PFSK-1 (cell line): ENCODE measurements around the gene FAM3C.

Source experiments
- FOXP2 ChIP-seq: optimal IDR thresholded peaks from 2 replicates; pipeline ENCODE3; 2011; ENCODE audit warnings: borderline replicate concordance, control low read depth, inconsistent platforms; ENCODE audit not compliant: insufficient read depth; ENCODE audit errors: extremely low read length, extremely low read depth
- POLR2AphosphoS5 ChIP-seq: IDR thresholded peaks from 2 replicates; pipeline ENCODE4 v1.6.1; 2012; ENCODE audit warnings: low read depth, mild to moderate bottlenecking, control low read depth, low read length, moderate library complexity
- SIN3A ChIP-seq: IDR thresholded peaks from 2 replicates; pipeline ENCODE4 v1.6.1; 2012; ENCODE audit warnings: mild to moderate bottlenecking, low read length, moderate library complexity, borderline replicate concordance; ENCODE audit not compliant: insufficient read depth
- TAF1 ChIP-seq: IDR thresholded peaks from 2 replicates; pipeline ENCODE4 v1.6.1; 2012; ENCODE audit warnings: low read length, control low read depth, borderline replicate concordance; ENCODE audit not compliant: insufficient read depth
- TF ChIP-seq, protein P1 (sequence below), 2 experiments: IDR thresholded peaks; 2 replicates each; pipeline versions ENCODE4 v1.6.1 to v1.8.0; 2011 to 2012; ENCODE audit warnings: low read depth in 2 of 2, low read length in 2 of 2, control low read depth in 1 of 2, inconsistent platforms in 1 of 2, mild to moderate bottlenecking in 1 of 2, moderate library complexity in 1 of 2; ENCODE audit not compliant: insufficient read depth in 1 of 2

The FAM3C gene

GRCh38 chr7:121337398-121337797, 58.7 kb downstream of the FAM3C start:
- TF ChIP-seq SIN3A (no peak), TAF1 (no peak), POLR2AphosphoS5 (no peak), FOXP2 (no peak)
- TF ChIP-seq, protein P1, sequence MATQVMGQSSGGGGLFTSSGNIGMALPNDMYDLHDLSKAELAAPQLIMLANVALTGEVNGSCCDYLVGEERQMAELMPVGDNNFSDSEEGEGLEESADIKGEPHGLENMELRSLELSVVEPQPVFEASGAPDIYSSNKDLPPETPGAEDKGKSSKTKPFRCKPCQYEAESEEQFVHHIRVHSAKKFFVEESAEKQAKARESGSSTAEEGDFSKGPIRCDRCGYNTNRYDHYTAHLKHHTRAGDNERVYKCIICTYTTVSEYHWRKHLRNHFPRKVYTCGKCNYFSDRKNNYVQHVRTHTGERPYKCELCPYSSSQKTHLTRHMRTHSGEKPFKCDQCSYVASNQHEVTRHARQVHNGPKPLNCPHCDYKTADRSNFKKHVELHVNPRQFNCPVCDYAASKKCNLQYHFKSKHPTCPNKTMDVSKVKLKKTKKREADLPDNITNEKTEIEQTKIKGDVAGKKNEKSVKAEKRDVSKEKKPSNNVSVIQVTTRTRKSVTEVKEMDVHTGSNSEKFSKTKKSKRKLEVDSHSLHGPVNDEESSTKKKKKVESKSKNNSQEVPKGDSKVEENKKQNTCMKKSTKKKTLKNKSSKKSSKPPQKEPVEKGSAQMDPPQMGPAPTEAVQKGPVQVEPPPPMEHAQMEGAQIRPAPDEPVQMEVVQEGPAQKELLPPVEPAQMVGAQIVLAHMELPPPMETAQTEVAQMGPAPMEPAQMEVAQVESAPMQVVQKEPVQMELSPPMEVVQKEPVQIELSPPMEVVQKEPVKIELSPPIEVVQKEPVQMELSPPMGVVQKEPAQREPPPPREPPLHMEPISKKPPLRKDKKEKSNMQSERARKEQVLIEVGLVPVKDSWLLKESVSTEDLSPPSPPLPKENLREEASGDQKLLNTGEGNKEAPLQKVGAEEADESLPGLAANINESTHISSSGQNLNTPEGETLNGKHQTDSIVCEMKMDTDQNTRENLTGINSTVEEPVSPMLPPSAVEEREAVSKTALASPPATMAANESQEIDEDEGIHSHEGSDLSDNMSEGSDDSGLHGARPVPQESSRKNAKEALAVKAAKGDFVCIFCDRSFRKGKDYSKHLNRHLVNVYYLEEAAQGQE (IDR thresholded peaks at IDR 0.05; ENCODE audit: insufficient read depth in 1 of 2, low read depth in 2 of 2, low read length in 2 of 2), result no peak

GRCh38 chr7:121336579-121336978, 59.5 kb downstream of the FAM3C start:
- TF ChIP-seq TAF1 (no peak), POLR2AphosphoS5 (no peak), SIN3A (no peak), FOXP2 (no peak)
- TF ChIP-seq, protein P1 (IDR thresholded peaks at IDR 0.05; ENCODE audit: insufficient read depth in 1 of 2, low read depth in 2 of 2, low read length in 2 of 2), result no peak

- TF ChIP-seq FOXP2 (no peak), SIN3A (no peak), POLR2AphosphoS5 (no peak)
- TF ChIP-seq, protein P1 (IDR thresholded peaks at IDR 0.05; ENCODE audit: insufficient read depth in 1 of 2, low read depth in 2 of 2, low read length in 2 of 2), result no peak
These were observed 61.0 kb downstream of the FAM3C start for GRCh38 chr7:121334875-121335648.

DNA sequence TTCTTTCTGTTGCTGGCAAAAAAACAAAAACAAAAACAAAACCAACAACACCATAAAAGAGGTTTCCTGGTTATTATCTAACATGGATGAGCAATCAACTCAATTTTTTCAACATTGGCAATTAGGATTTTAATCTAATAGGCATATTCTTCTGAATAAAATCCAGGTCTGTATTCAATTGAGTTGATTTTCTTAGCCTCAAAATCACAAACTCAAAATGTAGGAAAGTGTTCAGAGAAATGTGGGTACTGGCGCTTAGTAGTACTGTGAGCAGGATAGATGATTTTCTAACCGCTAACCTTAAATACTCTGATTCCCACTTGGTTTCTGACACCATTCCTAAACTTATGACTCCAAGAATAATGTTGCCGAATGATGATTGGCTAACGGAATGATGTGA, 61.7 kb downstream of the FAM3C start:
- TF ChIP-seq, protein P1 (IDR thresholded peaks at IDR 0.05; ENCODE audit: insufficient read depth in 1 of 2, low read depth in 2 of 2, low read length in 2 of 2), result no peak
- TF ChIP-seq POLR2AphosphoS5 (no peak), FOXP2 (no peak), TAF1 (no peak), SIN3A (no peak)
